Activated T-helper 17 cell treated with anti-CD3 and anti-CD28 coated beads, Interleukin-2, amount 50 U/mL, for 72 hours (primary cell): ENCODE results near the gene STARD13. TPM values are rescaled to one million over a fixed set of nuclear protein-coding genes. Genes with fewer than 3 reads are reported as not detected.

ENCODE experiments used
- ATAC-seq: fragments of 150-1000 bp; cut with Tn5 transposase; replicated peaks from 2 replicates; pipeline ENCODE4 v1.10.0; 2021; ENCODE audit warnings: mild to moderate bottlenecking, moderate library complexity
- H3K27ac Mint-ChIP-seq: one replicate; pipeline ENCODE4 v1.8.0; 2022; ENCODE audit warnings: mixed read lengths
- H3K27me3 Mint-ChIP-seq: one replicate; pipeline ENCODE4 v1.8.0; 2022; ENCODE audit warnings: mixed read lengths
- H3K36me3 Mint-ChIP-seq: one replicate; pipeline ENCODE4 v1.8.0; 2022; ENCODE audit warnings: low read depth, mild to moderate bottlenecking, mixed read lengths
- H3K4me1 Mint-ChIP-seq: one replicate; pipeline ENCODE4 v1.8.0; 2022; ENCODE audit warnings: mixed read lengths
- H3K4me3 Mint-ChIP-seq: one replicate; pipeline ENCODE4 v1.8.0; 2022; ENCODE audit warnings: mild to moderate bottlenecking, mixed read lengths
- H3K9me3 Mint-ChIP-seq: one replicate; pipeline ENCODE4 v1.8.0; 2022; ENCODE audit warnings: mixed read lengths
- total RNA-seq, 2 donors: library from RNA; stranded (reverse); gene quantifications; one replicate each; pipeline ENCODE4 v1.2.3, GENCODE V29; 2022

The STARD13 gene
- total RNA-seq, 2 donors from 2014 or later = 1.1 to 2.3 TPM

DNA sequence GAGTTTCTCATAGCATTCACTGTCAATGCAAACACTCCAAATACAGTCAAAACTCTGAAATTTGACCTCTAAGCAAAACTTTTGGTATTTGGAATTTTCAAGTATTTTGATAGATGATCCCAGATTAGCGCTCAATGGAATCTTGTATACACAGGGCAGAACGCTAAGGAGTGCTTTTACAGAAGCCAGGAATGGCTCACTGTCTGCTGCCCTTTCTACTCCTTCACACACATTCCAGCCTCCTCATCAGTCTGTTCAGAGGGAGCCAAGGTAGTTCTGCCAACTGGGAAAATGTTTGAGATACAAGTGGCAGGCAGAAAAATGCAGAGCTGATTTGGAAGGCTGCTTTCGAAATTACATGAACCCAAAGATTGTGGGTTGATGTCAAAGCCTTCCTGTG lies 4.4 kb upstream of the STARD13 start:
- H3K4me3 Mint-ChIP-seq = no peak overlapping the region
- H3K27ac Mint-ChIP-seq = no peak overlapping the region
- ATAC-seq = no peak
- H3K4me1 Mint-ChIP-seq = peaks cover 11% of the 10 kb centered on the region
- H3K27me3 Mint-ChIP-seq = peaks cover 35% of the 10 kb centered on the region
- no peaks in the 10 kb centered on the region for H3K36me3 Mint-ChIP-seq
- no peaks in the 10 kb centered on the region for H3K9me3 Mint-ChIP-seq

DNA sequence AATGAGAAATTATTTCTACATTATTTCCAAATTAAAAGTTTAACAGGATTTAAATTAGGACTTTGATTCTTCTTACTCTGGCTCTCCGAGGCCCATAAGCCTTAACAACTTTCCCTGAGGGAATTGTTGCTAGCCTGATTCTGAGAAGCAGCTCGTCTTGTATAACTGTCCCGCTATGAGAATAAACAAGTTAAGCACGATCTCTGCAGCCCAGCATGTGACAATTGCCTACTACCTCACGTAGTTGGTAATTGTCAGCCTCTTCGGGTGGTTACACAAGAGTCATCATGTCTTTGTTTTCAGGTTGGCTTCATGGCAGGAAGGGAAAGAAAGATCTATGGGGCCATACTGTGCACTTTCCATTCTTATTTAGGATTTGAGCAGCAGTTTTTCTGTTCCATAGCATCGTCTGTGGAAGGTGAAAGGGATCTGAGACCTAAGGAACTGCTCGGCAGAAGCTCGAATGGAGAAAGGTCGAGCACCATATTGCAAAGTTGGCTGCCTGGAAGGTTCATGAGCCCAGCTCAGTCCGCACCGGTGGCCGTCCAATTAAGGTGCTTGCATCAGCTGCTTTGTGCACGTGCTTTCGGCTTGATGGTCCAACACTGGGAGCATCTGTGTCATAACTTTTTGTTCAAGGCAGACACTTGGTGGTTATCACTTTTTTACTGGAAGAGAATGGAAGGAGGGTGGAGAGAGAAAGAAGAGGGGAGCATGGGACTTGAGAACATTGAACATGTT lies 1.8 kb upstream of the STARD13 start:
- H3K36me3 Mint-ChIP-seq = no peaks in the 10 kb centered on the region
- peaks cover 45% of the 10 kb centered on the region for H3K27me3 Mint-ChIP-seq
- H3K4me3 Mint-ChIP-seq = no peak overlapping the region
- no peaks in the 10 kb centered on the region for H3K9me3 Mint-ChIP-seq
- ATAC-seq = no peak
- no peak overlapping the region for H3K27ac Mint-ChIP-seq
- H3K4me1 Mint-ChIP-seq = peaks cover 11% of the 10 kb centered on the region

DNA sequence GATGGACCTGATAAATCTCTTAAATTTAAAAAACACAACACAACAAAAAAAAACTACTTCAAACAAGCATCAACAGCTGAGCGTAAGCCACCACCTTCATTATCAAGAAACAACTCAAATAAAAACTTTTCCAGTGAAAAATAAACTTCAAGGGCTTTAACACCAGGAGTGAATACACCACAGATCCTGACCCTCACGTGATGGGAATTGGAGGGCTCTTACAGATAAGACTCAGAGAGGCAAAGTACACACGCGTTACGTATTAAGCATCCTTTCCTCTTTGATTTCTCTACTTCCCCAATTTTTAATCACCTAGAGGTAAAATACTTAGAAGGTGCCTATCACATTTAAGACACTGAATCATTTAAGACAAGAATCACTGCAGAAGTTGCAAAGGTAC lies 573 bp upstream of the STARD13 start:
- no peak for ATAC-seq
- H3K4me1 Mint-ChIP-seq = peaks cover 11% of the 10 kb centered on the region
- H3K9me3 Mint-ChIP-seq = no peaks in the 10 kb centered on the region
- H3K36me3 Mint-ChIP-seq = no peaks in the 10 kb centered on the region
- H3K27ac Mint-ChIP-seq = peak overlapping the region; percentile 85
- H3K4me3 Mint-ChIP-seq = peak overlapping the region; percentile 90
- H3K27me3 Mint-ChIP-seq = peaks cover 53% of the 10 kb centered on the region

DNA sequence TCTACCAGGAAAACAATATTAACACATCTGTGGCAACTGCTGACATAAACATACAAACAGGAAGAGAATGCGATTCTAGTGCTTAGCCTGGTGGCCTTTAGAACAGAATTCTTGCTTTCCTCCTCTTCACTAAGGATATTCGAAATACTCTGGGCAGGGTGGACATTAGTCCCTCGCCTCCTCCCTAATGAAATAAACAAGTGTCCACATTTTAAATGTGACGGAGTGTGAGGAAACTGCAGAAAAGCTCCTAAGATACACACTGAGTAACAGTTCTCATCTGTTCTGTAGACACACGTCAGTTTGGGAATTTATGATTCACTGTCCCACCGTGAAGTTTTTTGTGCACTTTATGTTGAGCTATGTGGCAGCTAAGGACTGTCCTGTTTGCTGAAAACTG lies 639 bp downstream of the STARD13 start:
- Mint-ChIP-seq H3K27me3 (peaks cover 48% of the 10 kb centered on the region), H3K4me1 (peaks cover 11% of the 10 kb centered on the region), H3K36me3 (no peaks in the 10 kb centered on the region), H3K27ac (peak overlapping the region; percentile 85), H3K4me3 (peak overlapping the region; percentile 90), H3K9me3 (no peaks in the 10 kb centered on the region)
- peak; percentile 66 for ATAC-seq

DNA sequence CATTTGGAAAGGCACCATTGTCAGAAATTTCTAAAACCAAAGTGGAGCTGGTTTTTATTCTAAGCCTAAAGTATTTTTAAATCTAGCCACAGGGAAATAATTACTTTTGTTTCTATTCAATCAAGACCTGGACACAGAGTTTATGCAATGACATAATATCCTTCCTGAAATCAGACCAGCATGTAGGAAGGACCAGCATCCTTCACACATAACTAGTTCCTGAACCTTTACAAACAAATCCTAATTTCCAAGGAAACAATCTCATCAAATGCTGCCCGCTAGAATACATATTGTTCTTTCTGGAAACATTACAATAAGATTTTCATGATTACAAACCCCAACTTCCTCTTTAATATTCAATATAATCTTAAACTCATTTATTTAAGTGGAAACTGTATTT lies 1.5 kb downstream of the STARD13 start:
- H3K36me3 Mint-ChIP-seq = no peaks in the 10 kb centered on the region
- H3K27ac Mint-ChIP-seq = no peak overlapping the region
- peaks cover 44% of the 10 kb centered on the region for H3K27me3 Mint-ChIP-seq
- H3K4me3 Mint-ChIP-seq = no peak overlapping the region
- no peaks in the 10 kb centered on the region for H3K9me3 Mint-ChIP-seq
- H3K4me1 Mint-ChIP-seq = peaks cover 11% of the 10 kb centered on the region
- ATAC-seq = no peak

DNA sequence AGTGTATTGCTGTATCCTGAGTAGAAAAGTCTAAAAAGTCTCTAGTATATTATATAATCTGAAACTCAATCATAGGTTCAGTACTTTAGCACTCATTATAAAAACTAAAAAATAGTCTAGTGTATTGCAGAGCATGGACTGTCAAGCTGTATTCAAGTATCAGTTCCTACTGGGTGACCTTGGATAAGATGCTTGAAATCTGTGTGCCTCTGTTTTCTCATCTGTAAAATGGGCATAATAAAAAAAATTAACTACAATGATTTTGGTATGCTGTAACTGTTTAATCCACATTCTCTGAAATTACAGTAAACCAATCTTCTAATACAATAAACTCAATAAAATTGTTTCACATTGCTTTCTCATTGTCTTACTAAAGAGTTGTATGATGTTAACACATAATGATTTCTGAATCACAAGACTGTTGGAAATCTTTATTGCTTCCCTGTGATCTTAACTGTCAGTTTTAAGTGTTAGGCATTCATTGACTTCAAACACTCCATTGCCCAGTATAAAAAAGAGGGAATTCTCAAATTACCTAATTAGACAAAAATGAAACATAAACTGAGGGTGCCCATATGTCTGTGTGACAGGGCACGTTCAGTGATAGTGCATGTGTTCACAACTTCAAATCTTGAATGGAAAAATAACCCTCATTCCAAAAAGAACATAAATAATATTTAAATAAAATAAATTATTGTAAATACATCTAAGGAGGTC lies 2.2 kb downstream of the STARD13 start:
- Mint-ChIP-seq H3K4me1 (peaks cover 11% of the 10 kb centered on the region), H3K27me3 (peaks cover 42% of the 10 kb centered on the region), H3K36me3 (no peaks in the 10 kb centered on the region), H3K4me3 (no peak overlapping the region), H3K9me3 (no peaks in the 10 kb centered on the region), H3K27ac (no peak overlapping the region)
- ATAC-seq = no peak

DNA sequence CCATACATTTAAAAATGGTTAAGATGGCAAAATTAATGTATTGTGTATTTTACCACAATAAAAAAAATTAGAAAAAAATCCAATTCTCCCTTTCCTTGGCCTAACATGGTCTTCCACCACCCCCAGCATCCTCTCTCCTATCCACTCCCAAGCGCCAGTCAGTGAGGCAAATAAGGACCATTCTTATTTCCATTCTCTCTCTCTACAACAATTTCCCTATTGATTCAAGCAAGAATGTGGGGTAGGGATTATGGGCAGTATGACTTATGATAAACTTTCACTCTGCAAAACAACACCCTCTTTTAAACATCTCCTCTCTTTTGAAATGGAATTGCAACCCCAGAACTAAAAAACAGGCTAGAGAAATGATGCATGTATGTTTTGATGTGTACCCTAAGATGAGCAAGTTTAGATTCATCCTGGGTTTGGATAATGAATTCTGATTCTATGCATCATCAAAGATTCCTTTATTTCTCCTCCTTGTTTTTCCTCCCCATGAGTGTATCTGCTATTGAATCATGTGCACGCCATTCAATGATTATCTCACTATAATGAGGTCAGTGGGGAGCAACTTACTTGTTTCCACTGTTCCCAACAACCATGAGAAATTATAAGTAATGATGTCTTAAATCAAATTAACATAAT lies 3.5 kb downstream of the STARD13 start:
- no peak for ATAC-seq
- Mint-ChIP-seq H3K27me3 (peaks cover 35% of the 10 kb centered on the region), H3K4me3 (no peak overlapping the region), H3K9me3 (no peaks in the 10 kb centered on the region), H3K27ac (no peak overlapping the region), H3K4me1 (peaks cover 11% of the 10 kb centered on the region), H3K36me3 (no peaks in the 10 kb centered on the region)

DNA sequence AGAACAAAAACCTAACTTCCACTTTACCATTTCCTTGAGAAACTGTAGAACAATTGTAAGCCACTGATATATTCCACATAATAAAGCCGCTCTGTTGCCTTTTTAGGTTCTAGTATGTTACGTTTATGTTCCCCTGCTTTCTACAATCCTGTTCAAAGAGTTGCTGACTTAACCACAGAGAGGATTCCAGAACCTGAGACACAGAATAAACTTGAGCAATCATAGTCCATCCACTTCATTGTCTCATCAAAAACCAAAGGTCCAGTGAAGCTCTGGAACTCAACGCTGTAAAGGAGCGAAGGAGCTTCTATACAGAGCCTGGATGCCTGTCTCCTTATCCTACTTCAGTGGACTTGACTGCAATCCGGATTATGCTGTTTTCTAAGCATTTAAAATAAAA lies 4.6 kb downstream of the STARD13 start:
- H3K36me3 Mint-ChIP-seq = no peaks in the 10 kb centered on the region
- no peak for ATAC-seq
- no peak overlapping the region for H3K4me3 Mint-ChIP-seq
- H3K27ac Mint-ChIP-seq = no peak overlapping the region
- H3K9me3 Mint-ChIP-seq = no peaks in the 10 kb centered on the region
- H3K4me1 Mint-ChIP-seq = peaks cover 7% of the 10 kb centered on the region
- peaks cover 27% of the 10 kb centered on the region for H3K27me3 Mint-ChIP-seq

DNA sequence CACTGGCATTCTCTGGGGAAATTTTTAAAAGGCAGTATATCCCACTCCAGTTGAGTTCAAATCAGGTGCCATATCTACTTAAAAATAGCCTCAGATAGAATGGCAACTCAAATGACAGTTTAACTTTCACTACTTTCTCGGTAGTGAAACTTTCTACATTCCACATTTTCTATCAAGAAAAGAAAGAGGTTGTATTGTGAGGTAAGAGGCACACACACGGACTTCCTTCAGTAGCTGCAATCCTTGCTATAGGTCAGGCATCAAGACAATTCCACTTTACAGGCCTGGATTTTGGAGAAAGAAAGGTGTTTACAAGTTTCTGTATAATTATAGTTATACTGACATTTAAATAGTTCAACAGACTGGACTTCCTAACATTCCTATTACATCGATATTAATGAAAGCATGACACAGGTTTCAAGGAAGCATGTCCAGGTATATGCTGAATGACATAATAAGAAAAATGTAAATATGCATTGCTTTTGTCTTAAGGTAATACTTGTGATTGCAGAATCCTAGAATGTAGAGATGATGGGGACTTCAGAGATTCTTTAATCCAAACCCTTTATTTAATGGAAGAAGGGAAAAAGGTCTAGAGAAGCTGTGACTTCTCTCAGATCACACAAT lies 5.2 kb downstream of the STARD13 start:
- Mint-ChIP-seq H3K27me3 (peaks cover 22% of the 10 kb centered on the region), H3K27ac (no peak overlapping the region), H3K36me3 (no peaks in the 10 kb centered on the region), H3K4me3 (no peak overlapping the region), H3K4me1 (peaks cover 2% of the 10 kb centered on the region), H3K9me3 (no peaks in the 10 kb centered on the region)
- ATAC-seq = no peak

DNA sequence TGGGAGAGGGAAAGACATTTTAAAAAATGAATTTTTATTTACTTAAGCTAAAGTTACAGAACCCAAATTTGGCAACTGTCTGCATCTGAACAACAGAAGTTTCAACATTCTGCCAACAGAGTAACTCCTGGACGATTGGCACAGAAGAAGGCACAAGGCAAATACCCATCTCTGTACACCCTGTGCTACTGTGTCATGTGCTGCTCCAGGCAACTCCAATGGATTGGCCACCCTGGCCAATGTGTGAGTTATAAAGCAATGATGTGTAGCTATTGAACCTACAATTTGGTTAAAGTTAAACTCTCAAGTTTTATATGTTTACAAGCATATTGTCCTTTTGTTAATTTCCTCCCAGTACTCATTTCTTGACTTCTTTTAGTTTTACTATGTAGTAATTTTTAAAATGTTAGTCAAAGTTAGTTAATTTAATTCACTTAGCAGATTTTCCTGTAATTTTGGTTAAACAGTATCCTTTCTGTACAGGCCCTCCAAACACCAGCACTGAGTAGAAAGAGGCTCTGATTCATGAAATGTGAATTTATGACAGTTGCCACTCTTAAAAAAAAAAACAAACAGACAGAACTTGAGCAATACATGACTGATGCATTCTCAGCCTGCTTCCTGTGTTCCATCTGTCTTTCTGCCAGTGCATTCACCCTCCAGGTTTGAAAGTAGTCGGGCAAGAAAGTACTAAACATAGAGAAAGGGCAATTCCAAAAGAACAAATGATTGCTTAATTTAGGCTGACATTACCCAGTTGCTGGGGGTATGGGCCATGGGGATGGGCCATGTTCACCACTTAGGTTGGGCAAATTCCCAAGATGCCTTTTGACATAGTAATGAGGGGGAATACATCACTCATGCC lies 5.9 kb downstream of the STARD13 start:
- H3K9me3 Mint-ChIP-seq = no peaks in the 10 kb centered on the region
- H3K4me1 Mint-ChIP-seq = no peaks in the 10 kb centered on the region
- H3K27me3 Mint-ChIP-seq = peaks cover 14% of the 10 kb centered on the region
- no peaks in the 10 kb centered on the region for H3K36me3 Mint-ChIP-seq
- no peak overlapping the region for H3K27ac Mint-ChIP-seq
- no peak for ATAC-seq
- no peak overlapping the region for H3K4me3 Mint-ChIP-seq

DNA sequence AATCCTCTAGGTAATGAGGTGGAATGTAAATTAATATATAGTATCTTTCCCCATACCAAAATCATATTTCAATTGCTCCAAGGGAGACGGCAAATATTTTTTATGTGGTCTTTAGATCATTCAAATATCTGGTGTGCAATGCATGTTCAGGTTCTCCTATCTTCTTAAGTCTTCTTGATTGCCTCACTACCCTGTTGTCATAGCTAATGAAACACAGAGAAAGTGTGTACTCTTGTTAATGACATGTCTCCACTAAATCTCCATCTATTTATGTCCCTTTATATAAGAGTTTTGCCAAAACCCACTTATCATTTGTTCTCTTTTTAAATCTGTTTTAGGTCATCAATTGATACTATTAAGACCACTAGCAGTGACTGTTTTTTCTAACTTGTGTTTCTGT lies 6.6 kb downstream of the STARD13 start:
- H3K36me3 Mint-ChIP-seq = no peaks in the 10 kb centered on the region
- H3K27me3 Mint-ChIP-seq = peaks cover 9% of the 10 kb centered on the region
- H3K4me1 Mint-ChIP-seq = no peaks in the 10 kb centered on the region
- ATAC-seq = no peak
- H3K9me3 Mint-ChIP-seq = no peaks in the 10 kb centered on the region
- H3K4me3 Mint-ChIP-seq = no peak overlapping the region
- no peak overlapping the region for H3K27ac Mint-ChIP-seq

DNA sequence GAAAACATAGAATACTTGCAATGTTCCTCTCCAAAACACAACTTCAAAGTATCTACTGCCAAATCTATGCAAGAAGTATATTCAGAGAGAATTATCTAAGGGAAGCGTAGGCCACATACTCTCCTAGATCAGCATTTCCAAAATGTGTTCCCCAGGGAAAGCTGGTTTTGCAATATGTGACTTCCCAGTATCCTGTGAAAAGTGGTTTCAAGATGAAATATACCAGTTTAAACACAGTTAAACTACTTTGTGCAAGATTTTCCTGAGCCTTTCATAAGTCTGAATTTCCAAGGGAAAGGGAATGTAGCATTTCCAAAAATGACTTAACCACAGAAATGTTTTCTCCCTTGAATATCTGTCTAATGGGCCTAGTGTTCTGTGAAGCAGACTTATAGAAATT lies 7.6 kb downstream of the STARD13 start:
- Mint-ChIP-seq H3K9me3 (no peaks in the 10 kb centered on the region), H3K27me3 (peaks cover 8% of the 10 kb centered on the region), H3K4me1 (no peaks in the 10 kb centered on the region), H3K36me3 (no peaks in the 10 kb centered on the region), H3K4me3 (no peak overlapping the region), H3K27ac (no peak overlapping the region)
- no peak for ATAC-seq

DNA sequence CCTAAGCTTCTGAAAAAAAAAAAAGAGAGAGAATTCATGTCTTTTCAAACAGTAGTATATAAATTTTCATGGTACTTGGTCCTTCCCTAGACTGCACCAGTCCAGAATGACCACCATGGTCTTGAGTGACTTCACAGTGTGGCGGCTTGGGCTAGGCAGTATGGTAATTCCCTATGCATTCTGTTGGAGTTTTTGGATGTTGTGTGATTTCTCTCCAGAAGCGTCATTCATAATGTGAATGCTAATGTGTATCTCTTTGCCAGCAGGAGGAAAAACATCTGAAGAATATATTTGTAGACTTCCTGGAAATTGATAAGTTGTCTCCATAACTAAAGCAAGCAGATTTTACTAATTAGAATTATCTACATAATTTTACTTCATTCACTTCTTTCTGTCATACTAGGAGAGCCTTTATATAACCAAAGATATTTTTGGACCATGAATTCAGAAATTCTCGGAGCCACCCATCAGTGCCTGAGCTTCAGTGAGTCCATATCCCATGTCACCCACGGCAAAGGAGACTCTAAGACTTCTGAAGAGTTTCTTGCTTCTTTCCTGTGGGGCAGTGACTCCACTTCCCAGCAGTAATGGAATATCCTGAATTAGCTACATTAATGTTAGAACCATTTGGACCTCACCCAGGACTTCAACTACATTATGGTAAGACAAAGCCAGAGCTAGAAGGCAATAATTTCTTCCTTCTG lies 8.4 kb downstream of the STARD13 start:
- H3K36me3 Mint-ChIP-seq = no peaks in the 10 kb centered on the region
- H3K27me3 Mint-ChIP-seq = peaks cover 7% of the 10 kb centered on the region
- ATAC-seq = no peak
- no peak overlapping the region for H3K4me3 Mint-ChIP-seq
- H3K4me1 Mint-ChIP-seq = no peaks in the 10 kb centered on the region
- no peaks in the 10 kb centered on the region for H3K9me3 Mint-ChIP-seq
- no peak overlapping the region for H3K27ac Mint-ChIP-seq
